Measurements from ENCODE around the gene KLHL21.
A peak's percentile ranks its signal among the peaks of the same experiment; 100 is the strongest.

KLHL21 gene

GRCh38 chr1:6627031-6627430, 24.4 kb upstream of the KLHL21 start:
- no peak for FAIRE-seq
- DNase-seq (ENCODE audit: insufficient read length, low spot score) = no peak

- peak; percentile 58 for FAIRE-seq
These were observed 23.0 kb upstream of the KLHL21 start for GRCh38 chr1:6625584-6626149.

GRCh38 chr1:6624710-6625583, 22.3 kb upstream of the KLHL21 start, which contains the start of gene THAP3:
TSS of gene THAP3 (plus strand) at chr1:6624868. CDS start at chr1:6625219, 351 bp downstream.
- FAIRE-seq = peak; percentile 83
- DNase-seq (ENCODE audit: insufficient read length, low spot score) = peak; percentile 97

More at GRCh38 chr1:6625584-6626149, 23.0 kb upstream of the KLHL21 start:
- no peak for DNase-seq (ENCODE audit: insufficient read length, low spot score)

GRCh38 chr1:6623269-6623965, 20.7 kb upstream of the KLHL21 start:
- FAIRE-seq = no peak
- no peak for DNase-seq (ENCODE audit: insufficient read length, low spot score)

- no peak for DNase-seq (ENCODE audit: insufficient read length, low spot score)
- FAIRE-seq = no peak
These were observed 19.9 kb upstream of the KLHL21 start for GRCh38 chr1:6622396-6623152.

- no peak for FAIRE-seq
- no peak for DNase-seq (ENCODE audit: insufficient read length, low spot score)
These were observed 19.0 kb upstream of the KLHL21 start for GRCh38 chr1:6621429-6622391.

GRCh38 chr1:6619045-6619444, 16.4 kb upstream of the KLHL21 start:
- FAIRE-seq (no peak), DNase-seq (ENCODE audit: insufficient read length, low spot score) (no peak)

- peak; percentile 40 for FAIRE-seq
- DNase-seq (ENCODE audit: insufficient read length, low spot score) = no peak
These were observed 12.5 kb upstream of the KLHL21 start for GRCh38 chr1:6614929-6615785.

GRCh38 chr1:6614019-6614928, 11.6 kb upstream of the KLHL21 start:
- FAIRE-seq = no peak
- peak; percentile 80 for DNase-seq (ENCODE audit: insufficient read length, low spot score)

- FAIRE-seq (peak; percentile 82), DNase-seq (ENCODE audit: insufficient read length, low spot score) (peak; percentile 100)
These were observed 10.8 kb upstream of the KLHL21 start, which contains the start of gene PHF13 for GRCh38 chr1:6613361-6614018. TSS of gene PHF13 (plus strand) at chr1:6613731. CDS start at chr1:6614067, 336 bp downstream.

- FAIRE-seq = no peak
- DNase-seq (ENCODE audit: insufficient read length, low spot score) = no peak
These were observed 10.1 kb upstream of the KLHL21 start for GRCh38 chr1:6612641-6613360.

- DNase-seq (ENCODE audit: insufficient read length, low spot score) (no peak), FAIRE-seq (no peak)
These were observed 1.4 kb upstream of the KLHL21 start for GRCh38 chr1:6603915-6604558.

GRCh38 chr1:6603238-6603914, 707 bp upstream of the KLHL21 start:
- FAIRE-seq (peak; percentile 81), DNase-seq (ENCODE audit: insufficient read length, low spot score) (no peak)

- FAIRE-seq (no peak), DNase-seq (ENCODE audit: insufficient read length, low spot score) (no peak)
These were observed 573 bp downstream of the KLHL21 start for GRCh38 chr1:6601923-6602668.

All from GM19239 (cell line).